ENCODE data around the gene ATP11B. TPM values are rescaled to one million over a fixed set of nuclear protein-coding genes. Genes with fewer than 3 reads are reported as not detected.

Gene ATP11B
- total RNA-seq, 2 donors from 2014 or later: 30.1 to 125 TPM

DNA sequence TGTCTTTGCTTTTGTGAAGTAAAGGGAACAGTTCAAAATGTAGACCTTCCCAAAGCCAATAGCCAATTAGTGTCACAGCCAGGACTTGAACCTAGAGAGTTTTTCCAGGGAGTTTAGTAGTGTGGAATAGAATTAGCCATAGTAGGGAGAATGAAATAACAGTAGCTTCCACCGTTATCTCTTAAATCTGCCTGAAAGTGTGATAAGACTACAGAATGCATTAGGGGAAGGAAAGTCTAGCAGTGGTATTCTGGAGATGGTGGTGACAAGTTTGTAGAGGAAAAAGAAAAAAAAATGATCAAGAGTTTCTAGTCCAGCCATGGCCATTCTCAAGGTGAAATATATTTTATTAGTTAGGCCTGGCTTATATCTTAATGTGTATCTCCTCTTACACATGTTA is 13.8 kb downstream of the ATP11B start:
- no peak for DNase-seq
- TF ChIP-seq, protein P1, sequence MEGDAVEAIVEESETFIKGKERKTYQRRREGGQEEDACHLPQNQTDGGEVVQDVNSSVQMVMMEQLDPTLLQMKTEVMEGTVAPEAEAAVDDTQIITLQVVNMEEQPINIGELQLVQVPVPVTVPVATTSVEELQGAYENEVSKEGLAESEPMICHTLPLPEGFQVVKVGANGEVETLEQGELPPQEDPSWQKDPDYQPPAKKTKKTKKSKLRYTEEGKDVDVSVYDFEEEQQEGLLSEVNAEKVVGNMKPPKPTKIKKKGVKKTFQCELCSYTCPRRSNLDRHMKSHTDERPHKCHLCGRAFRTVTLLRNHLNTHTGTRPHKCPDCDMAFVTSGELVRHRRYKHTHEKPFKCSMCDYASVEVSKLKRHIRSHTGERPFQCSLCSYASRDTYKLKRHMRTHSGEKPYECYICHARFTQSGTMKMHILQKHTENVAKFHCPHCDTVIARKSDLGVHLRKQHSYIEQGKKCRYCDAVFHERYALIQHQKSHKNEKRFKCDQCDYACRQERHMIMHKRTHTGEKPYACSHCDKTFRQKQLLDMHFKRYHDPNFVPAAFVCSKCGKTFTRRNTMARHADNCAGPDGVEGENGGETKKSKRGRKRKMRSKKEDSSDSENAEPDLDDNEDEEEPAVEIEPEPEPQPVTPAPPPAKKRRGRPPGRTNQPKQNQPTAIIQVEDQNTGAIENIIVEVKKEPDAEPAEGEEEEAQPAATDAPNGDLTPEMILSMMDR (IDR thresholded peaks at IDR 0.05): no peak
- no peak for TF ChIP-seq POLR2A (IDR thresholded peaks at IDR 0.05)
- H3K4me1 ChIP-seq: peaks cover 16% of the 10 kb centered on the region
- 78 to 81% methylated on average over 1 of the region's 1 CpG for WGBS, 2 donors
- intact Hi-C loops (cut with DNase I): no loop called here
- H3K9me3 ChIP-seq: no peaks in the 10 kb centered on the region
- no peaks in the 10 kb centered on the region for H3K36me3 ChIP-seq (replicated peaks in 1 of 2; ENCODE audit: insufficient read depth in 1 of 2, low read depth in 2 of 2)
- no peak overlapping the region for H3K4me3 ChIP-seq
- no peak overlapping the region for H3K27ac ChIP-seq
- no peak for ATAC-seq
- no peaks in the 10 kb centered on the region for H3K27me3 ChIP-seq

GRCh38 chr3:182808041-182808770 is 14.9 kb downstream of the ATP11B start:
- WGBS, 2 donors: 48 to 54% methylated on average over 3 of the region's 3 CpGs
- Histone ChIP-seq H3K9me3 (no peaks in the 10 kb centered on the region), H3K4me1 (peaks cover 12% of the 10 kb centered on the region), H3K4me3 (no peak overlapping the region), H3K36me3 (replicated peaks in 1 of 2; ENCODE audit: insufficient read depth in 1 of 2, low read depth in 2 of 2) (no peaks in the 10 kb centered on the region), H3K27ac (no peak overlapping the region), H3K27me3 (no peaks in the 10 kb centered on the region)
- no peak for TF ChIP-seq POLR2A (IDR thresholded peaks at IDR 0.05)
- TF ChIP-seq, protein P1 (IDR thresholded peaks at IDR 0.05): no peak
- ATAC-seq (no peak), DNase-seq (no peak)
- intact Hi-C loops (cut with DNase I): no loop called here

- 93 to 99% methylated on average over 3 of the region's 3 CpGs for WGBS, 2 donors
- no peak overlapping the region for H3K4me3 ChIP-seq
- H3K4me1 ChIP-seq: peaks cover 12% of the 10 kb centered on the region
- DNase-seq: no peak
- ATAC-seq: no peak
- no peak overlapping the region for H3K27ac ChIP-seq
- intact Hi-C loops (cut with DNase I): no loop called here
- no peaks in the 10 kb centered on the region for H3K36me3 ChIP-seq (replicated peaks in 1 of 2; ENCODE audit: insufficient read depth in 1 of 2, low read depth in 2 of 2)
- H3K9me3 ChIP-seq: no peaks in the 10 kb centered on the region
- TF ChIP-seq, protein P1 (IDR thresholded peaks at IDR 0.05): no peak
- no peak for TF ChIP-seq POLR2A (IDR thresholded peaks at IDR 0.05)
- H3K27me3 ChIP-seq: no peaks in the 10 kb centered on the region
Measured at GRCh38 chr3:182809531-182809930, 16.2 kb downstream of the ATP11B start.

DNA sequence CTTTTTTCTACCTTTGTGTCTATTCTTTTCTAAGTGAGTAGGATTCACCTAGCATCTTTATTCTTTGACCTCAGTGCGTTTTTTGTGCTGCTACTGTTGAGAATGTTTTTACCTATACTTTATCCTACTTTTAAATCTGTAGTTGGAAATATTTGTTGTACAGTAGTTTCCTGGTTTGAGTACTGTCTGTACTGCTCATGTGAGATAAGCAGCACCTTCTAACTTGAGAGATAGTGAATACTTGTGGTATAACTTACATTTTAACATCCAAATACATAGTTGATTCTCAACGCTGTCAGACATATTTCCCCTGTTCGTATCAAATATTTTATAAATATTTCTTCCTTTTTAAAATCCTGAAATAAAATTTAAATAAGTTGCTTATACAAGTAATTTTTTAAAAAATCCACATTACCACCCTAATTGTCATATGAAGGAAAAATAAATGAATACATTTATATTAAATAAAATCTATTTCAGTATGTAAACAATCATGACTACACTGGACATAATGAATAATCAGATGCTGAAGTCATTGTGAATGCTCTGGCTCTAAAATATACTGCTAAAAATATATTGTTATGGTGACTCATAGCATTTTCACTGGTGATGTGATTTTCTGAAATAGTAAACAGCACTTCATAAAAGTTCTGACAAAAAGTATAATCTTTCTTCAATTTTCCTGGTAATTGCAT is 17.4 kb downstream of the ATP11B start:
- no peak for ATAC-seq
- WGBS, 2 donors: 80 to 85% methylated on average over 3 of the region's 3 CpGs
- Histone ChIP-seq H3K9me3 (no peaks in the 10 kb centered on the region), H3K27me3 (no peaks in the 10 kb centered on the region), H3K4me1 (peaks cover 17% of the 10 kb centered on the region), H3K4me3 (no peak overlapping the region), H3K27ac (no peak overlapping the region), H3K36me3 (replicated peaks in 1 of 2; ENCODE audit: insufficient read depth in 1 of 2, low read depth in 2 of 2) (no peaks in the 10 kb centered on the region)
- DNase-seq: no peak
- intact Hi-C loops (cut with DNase I): no loop called here
- no peak for TF ChIP-seq POLR2A (IDR thresholded peaks at IDR 0.05)
- TF ChIP-seq, protein P1 (IDR thresholded peaks at IDR 0.05): no peak

All from body of pancreas (tissue), 4 donors.